ENCODE measurements around the gene ECHS1. TPM values are rescaled to one million over a fixed set of nuclear protein-coding genes. Genes with fewer than 3 reads are reported as not detected.

Gene ECHS1
- total and polyA plus RNA-seq, 10 of the 15 experiments (the other 5 are each of a cell fraction or from before 2014, with no cell fraction given): 32.7 to 164 (median 62.4) TPM

GRCh38 chr10:133361773-133362441 is 11.2 kb downstream of the ECHS1 start (continued):
- TF ChIP-seq HSF1 (IDR thresholded peaks at IDR 0.05; ENCODE audit: low read depth, low read length): no peak
- peak; percentile 56 for TF ChIP-seq POLR2AphosphoS5 (IDR thresholded peaks at IDR 0.05; ENCODE audit: low read length)
- no peak for TF ChIP-seq NFXL1 (IDR thresholded peaks at IDR 0.05; ENCODE audit: borderline replicate concordance)
- TF ChIP-seq TCF7 (IDR thresholded peaks at IDR 0.05; ENCODE audit: borderline replicate concordance): no peak
- no peak for TF ChIP-seq PML (IDR thresholded peaks at IDR 0.05; ENCODE audit: low read length)
- no peak for TF ChIP-seq NR2C1 (IDR thresholded peaks at IDR 0.05)
- no peak for TF ChIP-seq ZNF274 (IDR thresholded peaks at IDR 0.05; ENCODE audit: insufficient read depth, insufficient read length)
- no peak for TF ChIP-seq E4F1 (IDR thresholded peaks at IDR 0.05; ENCODE audit: borderline replicate concordance, partially characterized antibody)
- no peak for TF ChIP-seq HDAC2 (IDR thresholded peaks at IDR 0.05)
- TF ChIP-seq MLLT1 (IDR thresholded peaks at IDR 0.05): 0 out of 2 replicates have a peak, but pooled peaks have one; percentile 19
- TF ChIP-seq RBBP5 (conservative IDR thresholded peaks at IDR 0.05): no peak
- TF ChIP-seq MEF2B (IDR thresholded peaks at IDR 0.05; ENCODE audit: partially characterized antibody, poor library complexity, severe bottlenecking): no peak
- TF ChIP-seq ATF2 (IDR thresholded peaks at IDR 0.05; ENCODE audit: low read length): 0 out of 2 replicates have a peak, but pooled peaks have one; percentile 14
- TF ChIP-seq CBFB (IDR thresholded peaks at IDR 0.05; ENCODE audit: low read depth): no peak
- TF ChIP-seq ZNF592 (IDR thresholded peaks at IDR 0.05): no peak
- TF ChIP-seq PAX8 (IDR thresholded peaks at IDR 0.05): no peak
- TF ChIP-seq NBN (IDR thresholded peaks at IDR 0.05): 0 out of 2 replicates have a peak, but pooled peaks have one; percentile 26
- TF ChIP-seq RUNX3 (IDR thresholded peaks at IDR 0.05; ENCODE audit: low read length): peak; percentile 49
- no peak for TF ChIP-seq E2F4 (IDR thresholded peaks at IDR 0.05; ENCODE audit: low read depth, low read length)

Data from GM12878 (cell line).